A549 treated with CpdA at 1 μM for 4 hours (cell line): ENCODE data around the gene IDH3G. TPM values are rescaled to one million over a fixed set of nuclear protein-coding genes. Genes with fewer than 3 reads are reported as not detected.

Experiments used
- total RNA-seq: library from RNA; stranded (reverse); fragments of 200-300 nt; extraction: Qiagen RNA extraction; gene quantifications from 5 replicates; pipeline ENCODE4 v1.2.3, GENCODE V29; 2022; ENCODE audit warnings: low read depth

Gene IDH3G
- 57.5 to 63.5 TPM (median 61.5 TPM) in 5 replicates for total RNA-seq

DNA sequence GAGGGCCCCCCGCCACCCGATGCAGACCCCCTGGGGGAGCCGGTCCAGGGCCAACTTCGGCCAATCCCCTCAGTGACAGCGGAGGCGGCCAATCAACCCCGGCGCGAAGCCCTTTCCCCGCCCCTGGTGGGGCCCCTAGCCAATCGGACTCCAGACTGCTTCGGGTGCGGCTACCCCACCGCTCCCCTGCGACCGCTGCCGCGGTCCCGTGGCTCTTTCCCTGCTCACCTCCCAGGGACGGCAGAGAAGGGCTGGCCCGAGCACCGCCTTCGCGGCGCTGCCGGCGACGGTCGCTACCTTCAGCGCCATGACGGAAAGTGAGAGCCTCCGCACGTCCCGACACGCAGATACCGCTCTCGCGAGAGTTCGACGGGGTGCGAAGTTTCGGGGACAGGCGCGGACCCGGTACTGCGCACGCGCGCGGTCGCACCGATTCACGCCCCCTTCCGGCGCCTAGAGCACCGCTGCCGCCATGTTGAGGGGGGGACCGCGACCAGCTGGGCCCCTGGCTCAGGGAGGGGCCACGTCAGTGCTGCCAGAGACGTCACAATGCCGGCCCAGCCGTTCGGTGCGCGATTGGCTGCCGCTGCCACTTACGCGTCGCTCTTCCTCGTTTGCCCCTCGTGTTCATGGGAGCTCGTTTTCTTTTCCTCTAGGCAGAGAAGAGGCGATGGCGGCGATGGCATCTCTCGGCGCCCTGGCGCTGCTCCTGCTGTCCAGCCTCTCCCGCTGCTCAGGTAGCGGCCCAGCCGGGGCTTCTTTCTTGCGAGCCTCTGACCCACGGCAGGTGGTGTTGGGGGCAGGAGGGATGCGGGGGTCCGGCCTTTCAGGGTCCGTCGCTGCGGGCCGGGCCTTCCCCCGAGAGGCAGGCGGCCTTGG lies at the start of gene IDH3G, which contains the start of gene SSR4:
Gene IDH3G, minus strand, starts transcription at position 358 of the 879 bp plus-strand sequence. Its CDS starts 49 bp downstream, at position 309.
Gene SSR4, plus strand, starts transcription at position 651 of the 879 bp plus-strand sequence. Its CDS starts 20 bp downstream, at position 671.

GRCh38 chrX:153829799-153830639 lies 35.8 kb upstream of the IDH3G start, which contains the start of gene PDZD4:
Gene PDZD4, minus strand, starts transcription at chrX:153830544. Its CDS starts 246 bp downstream, at chrX:153830298.

GRCh38 chrX:153780678-153781427 lies 13.3 kb downstream of the IDH3G start, which contains the start of gene SRPK3:
Gene SRPK3, plus strand, starts transcription at chrX:153781041. Its CDS starts 46 bp downstream, at chrX:153781087.

GRCh38 chrX:153763989-153764755 lies 30.0 kb downstream of the IDH3G start, which contains the start of gene PLXNB3:
Gene PLXNB3, plus strand, starts transcription at chrX:153764249. Its CDS starts 1,287 bp downstream, at chrX:153765536.

Other genes with a start within 250 kb of the IDH3G start
- 32.8 to 57.7 TPM (median 51.4 TPM) in 5 replicates for gene CCNQ, start 195.2 kb downstream of the IDH3G start, total RNA-seq
- 0.83 to 1.7 TPM (median 1.2 TPM) in 5 replicates for gene DUSP9, start 147.2 kb downstream of the IDH3G start, total RNA-seq
- 0.22 to 0.86 TPM (median 0.52 TPM) in 4 of 5 replicates, not detected in the other for gene PNCK, start 120.6 kb downstream of the IDH3G start, total RNA-seq
- 10.2 to 13.2 TPM (median 11.1 TPM) in 5 replicates for gene SLC6A8, start 106.4 kb downstream of the IDH3G start, total RNA-seq
- gene BCAP31, start 70.0 kb downstream of the IDH3G start, total RNA-seq, result 359 to 414 TPM (median 373 TPM) in 5 replicates
- gene ABCD1, start 69.5 kb downstream of the IDH3G start, total RNA-seq, result 2.0 to 4.1 TPM (median 3.8 TPM) in 5 replicates
- 3.0 to 4.1 TPM (median 3.7 TPM) in 5 replicates for gene PLXNB3, start 30.1 kb downstream of the IDH3G start, total RNA-seq
- 0.07 to 0.10 TPM in 2 of 5 replicates, not detected in the others for gene SRPK3, start 13.3 kb downstream of the IDH3G start, total RNA-seq
- gene SSR4, start 293 bp upstream of the IDH3G start, total RNA-seq, result 364 to 443 TPM (median 420 TPM) in 5 replicates
- gene PDZD4, start 36.2 kb upstream of the IDH3G start, total RNA-seq, result 2.7 to 3.5 TPM (median 3.0 TPM) in 5 replicates
- 19.6 to 26.8 TPM (median 21.1 TPM) in 5 replicates for gene L1CAM, start 91.8 kb upstream of the IDH3G start, total RNA-seq
- 0.07 to 0.12 TPM in 2 of 5 replicates, not detected in the others for gene AVPR2, start 110.3 kb upstream of the IDH3G start, total RNA-seq
- 0.75 to 2.2 TPM (median 1.6 TPM) in 5 replicates for gene ARHGAP4, start 131.9 kb upstream of the IDH3G start, total RNA-seq
- 208 to 230 TPM (median 214 TPM) in 5 replicates for gene NAA10, start 140.7 kb upstream of the IDH3G start, total RNA-seq
- gene RENBP, start 150.3 kb upstream of the IDH3G start, total RNA-seq, result 0.11 to 0.24 TPM (median 0.14 TPM) in 5 replicates
- gene HCFC1, start 177.4 kb upstream of the IDH3G start, total RNA-seq, result 36.3 to 45.1 TPM (median 40.5 TPM) in 5 replicates
- 3.4 to 8.9 TPM (median 5.1 TPM) in 5 replicates for gene TMEM187, start 178.4 kb upstream of the IDH3G start, total RNA-seq
- 185 to 227 TPM (median 213 TPM) in 5 replicates for gene IRAK1, start 225.5 kb upstream of the IDH3G start, total RNA-seq